GM12878 (cell line): ENCODE data around the gene RHCG. TPM values are rescaled to one million over a fixed set of nuclear protein-coding genes. Genes with fewer than 3 reads are reported as not detected.

Experiments used
- BHLHE40 ChIP-seq, 2 experiments: fragments of 450-650 bp in 1 of 2; IDR thresholded peaks; 2 replicates each; pipeline ENCODE4 v1.6.1; 2011 to 2017; ENCODE audit warnings: low read depth in 2 of 2, borderline replicate concordance in 1 of 2, improper control_type of control experiment in 1 of 2, low read length in 1 of 2, mild to moderate bottlenecking in 1 of 2
- DPF2 ChIP-seq: fragments of 450-650 bp; IDR thresholded peaks from 2 replicates; pipeline ENCODE4 v1.6.1; 2017; ENCODE audit warnings: mild to moderate bottlenecking
- EP300 ChIP-seq, 2 experiments: fragments of 150-350 bp in 1 of 2; IDR thresholded peaks; 2 replicates each; pipeline ENCODE4 v1.6.1; 2011 to 2012; ENCODE audit warnings: low read depth in 2 of 2, low read length in 2 of 2, borderline replicate concordance in 1 of 2, improper control_type of control experiment in 1 of 2, inconsistent platforms in 1 of 2; ENCODE audit not compliant: control insufficient read depth in 1 of 2
- IKZF2 ChIP-seq, 2 experiments: fragments of 450-650 bp; IDR thresholded peaks; 2 replicates each; pipeline ENCODE4 v1.6.1; 2017; ENCODE audit warnings: mild to moderate bottlenecking in 2 of 2, moderate library complexity in 2 of 2
- IRF4 ChIP-seq: IDR thresholded peaks from 2 replicates; pipeline ENCODE4 v1.6.1; 2011; ENCODE audit warnings: low read depth, low read length
- MTA2 ChIP-seq: fragments of 450-650 bp; IDR thresholded peaks from 2 replicates; pipeline ENCODE4 v1.6.1; 2016; ENCODE audit warnings: low read depth, mild to moderate bottlenecking, moderate library complexity
- MXI1 ChIP-seq: fragments of 150-350 bp; IDR thresholded peaks from 2 replicates; pipeline ENCODE4 v1.6.1; 2011; ENCODE audit warnings: low read depth, mild to moderate bottlenecking, inconsistent platforms, low read length, improper control_type of control experiment
- NFIC ChIP-seq: IDR thresholded peaks from 2 replicates; pipeline ENCODE4 v1.6.1; 2012; ENCODE audit warnings: low read depth, mild to moderate bottlenecking, inconsistent platforms, low read length, moderate library complexity
- NR2F1 ChIP-seq: fragments of 450-650 bp; conservative IDR thresholded peaks from 2 replicates; pipeline ENCODE4 v1.6.1; 2017; ENCODE audit warnings: mild to moderate bottlenecking
- RELB ChIP-seq: fragments of 450-650 bp; IDR thresholded peaks from 2 replicates; pipeline ENCODE4 v1.6.1; 2017; ENCODE audit warnings: low read depth, mild to moderate bottlenecking, moderate library complexity
- SMC3 ChIP-seq: IDR thresholded peaks from 2 replicates; pipeline ENCODE4 v1.6.1; 2011; ENCODE audit warnings: low read length, improper control_type of control experiment, borderline replicate concordance
- SP1 ChIP-seq: IDR thresholded peaks from one replicate; pipeline ENCODE4 v1.6.1; 2011; ENCODE audit warnings: low read depth, low read length
- SPI1 ChIP-seq: IDR thresholded peaks from 2 replicates; pipeline ENCODE4 v1.6.1; 2011; ENCODE audit warnings: low read depth, mild to moderate bottlenecking, low read length, moderate library complexity, borderline replicate concordance; ENCODE audit not compliant: insufficient read depth
- SRF ChIP-seq, 2 experiments: IDR thresholded peaks; 2 replicates each; pipeline ENCODE4 v1.6.1; 2011; ENCODE audit warnings: low read depth in 2 of 2, low read length in 2 of 2, mild to moderate bottlenecking in 1 of 2, moderate library complexity in 1 of 2
- TCF3 ChIP-seq: IDR thresholded peaks from 2 replicates; pipeline ENCODE4 v1.6.1; 2012; ENCODE audit warnings: low read depth, mild to moderate bottlenecking, low read length, borderline replicate concordance; ENCODE audit not compliant: insufficient read depth
- ZBTB40 ChIP-seq: fragments of 450-650 bp; IDR thresholded peaks from 2 replicates; pipeline ENCODE4 v1.6.1; 2016; ENCODE audit warnings: mild to moderate bottlenecking, moderate library complexity, borderline replicate concordance
- ZNF217 ChIP-seq: fragments of 450-650 bp; IDR thresholded peaks from 2 replicates; pipeline ENCODE4 v1.6.1; 2017; ENCODE audit warnings: antibody characterized with exemption, mild to moderate bottlenecking
- polyA plus RNA-seq, 11 experiments: library from polyadenylated mRNA; depleted of rRNA in 4 of 11; unstranded in 6 of 11; stranded (reverse) in 5 of 11; fragments of >200 nt; fragmentation: Nextera tagmentation in 4 of 11; fragmentation: Illumina TruSeq in 1 of 11; extraction: Ambion mirVana in 4 of 11; extraction: Trizol in 1 of 11; gene quantifications; 1 replicate in 1 of 11; 2 replicates in 10 of 11; pipeline versions ENCODE4 v1.2.1 to v1.2.3, GENCODE V29; 2011 to 2016; ENCODE audit warnings: inconsistent platforms in 2 of 11, missing spikeins in 2 of 11, low read depth in 1 of 11
- total RNA-seq, 4 experiments: library from RNA; depleted of rRNA in 3 of 4; stranded (reverse); fragments of >200 nt in 3 of 4; fragmentation: Illumina TruSeq in 1 of 4; extraction: Trizol in 1 of 4; gene quantifications; 2 replicates each; pipeline versions ENCODE4 v1.2.1 to v1.2.3, GENCODE V29; 2013 to 2021

Gene RHCG
- total and polyA plus RNA-seq, 10 of the 15 experiments (the other 5 are each of a cell fraction or from before 2014, with no cell fraction given): 0.05 to 0.11 TPM; not detected in 8

GRCh38 chr15:89441295-89441812 is 55.0 kb downstream of the RHCG start (continued):
- TF ChIP-seq SPI1 (peak; percentile 99), ZNF217 (no peak), MXI1 (peak; percentile 23; the same call in 1 of the 2 replicates), TCF3 (peak; percentile 58; the same call in 1 of the 2 replicates), IKZF2 (IDR thresholded peaks at IDR 0.05) (peak in 1 of 2 experiments; percentile 42; a peak in 2 of 4 replicates), SRF (IDR thresholded peaks at IDR 0.05; ENCODE audit: low read depth in 2 of 2, low read length in 2 of 2) (peak in 1 of 2 experiments; percentile 70; a peak in 2 of 4 replicates), BHLHE40 (IDR thresholded peaks at IDR 0.05; ENCODE audit: borderline replicate concordance in 1 of 2, low read depth in 2 of 2, low read length in 1 of 2) (peak in 1 of 2 experiments; percentile 13; a peak in 1 of 4 replicates), NR2F1 (0 out of 2 replicates have a peak, but pooled peaks have one; percentile 24), IRF4 (peak; percentile 81), NFIC (no peak), EP300 (IDR thresholded peaks at IDR 0.05; ENCODE audit: borderline replicate concordance in 1 of 2, control insufficient read depth in 1 of 2, low read depth in 2 of 2, low read length in 2 of 2) (peak in 1 of 2 experiments; percentile 73; a peak in 1 of 4 replicates), MTA2 (peak; percentile 14; the same call in 1 of the 2 replicates), SMC3 (no peak; the same call in 1 of the 2 replicates), DPF2 (peak; percentile 70), RELB (0 out of 2 replicates have a peak, but pooled peaks have one; percentile 20), ZBTB40 (peak; percentile 96), SP1 (peak; percentile 25)
- TF ChIP-seq, all 136 proteins: peak for 27
